ENCODE results near the gene FIBCD1.
"Not testable (repeated sequence)": the region's sequence is repeated elsewhere in the genome, so short reads cannot be mapped to it uniquely, and the experiment has no call there.

FIBCD1 gene

GRCh38 chr9:130954925-130955324, 15.9 kb upstream of the FIBCD1 start:
- not testable (repeated sequence) for DNase-seq (ENCODE audit: low spot score)

DNA sequence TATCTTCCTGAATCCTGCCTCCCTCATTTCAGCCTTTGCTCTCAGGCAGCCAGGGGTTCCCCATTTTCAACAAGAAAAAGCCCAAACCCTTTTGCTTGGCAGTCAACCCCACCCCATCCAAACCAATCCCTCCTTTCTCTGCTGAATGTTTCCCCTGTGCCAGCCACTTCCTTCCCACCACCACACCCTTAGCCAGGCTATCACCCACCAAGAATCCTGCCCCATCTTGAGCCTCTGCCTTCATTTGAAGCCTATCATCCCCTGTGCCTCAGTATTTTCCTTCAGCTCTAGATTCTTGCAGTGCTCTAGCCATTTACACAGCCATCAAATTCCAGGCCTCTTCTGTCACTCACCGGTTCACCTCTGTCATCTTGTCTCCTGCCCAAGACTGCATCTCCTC, 15.3 kb upstream of the FIBCD1 start:
- no peak for DNase-seq (ENCODE audit: low spot score)

DNA sequence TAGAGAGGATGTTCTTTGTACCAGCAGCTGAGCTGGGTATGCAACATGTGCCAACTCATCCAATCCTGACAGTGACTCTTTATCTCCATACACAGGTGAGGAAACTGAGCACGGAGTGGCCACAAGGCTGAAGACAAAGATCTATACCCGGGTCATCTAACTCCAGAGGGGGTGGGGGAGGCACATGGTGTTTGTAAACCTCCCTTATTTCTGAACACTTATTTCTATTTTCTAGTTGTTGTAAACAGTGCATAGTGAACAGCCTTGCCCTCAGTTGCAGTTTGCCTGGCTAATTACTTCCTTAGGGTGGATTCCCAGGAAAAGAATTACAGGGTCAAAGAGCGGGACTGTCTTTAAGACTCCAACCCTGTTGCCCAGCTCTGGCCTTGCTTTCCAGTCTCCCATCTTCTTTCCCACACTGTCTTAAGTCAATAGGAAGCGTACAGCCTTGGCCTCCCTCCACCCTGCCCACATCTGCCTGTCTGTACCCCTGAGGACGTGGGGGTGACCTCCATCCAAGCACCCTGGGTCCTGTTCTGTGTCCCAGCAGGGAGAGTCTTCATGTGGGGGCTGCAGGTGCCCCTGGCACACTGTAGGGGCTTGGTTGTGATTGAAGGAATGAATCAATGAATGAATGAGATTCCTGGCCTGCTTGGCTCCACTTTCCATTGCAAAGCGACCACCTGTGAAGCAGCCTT, 13.2 kb upstream of the FIBCD1 start:
- no peak for DNase-seq (ENCODE audit: low spot score)

DNA sequence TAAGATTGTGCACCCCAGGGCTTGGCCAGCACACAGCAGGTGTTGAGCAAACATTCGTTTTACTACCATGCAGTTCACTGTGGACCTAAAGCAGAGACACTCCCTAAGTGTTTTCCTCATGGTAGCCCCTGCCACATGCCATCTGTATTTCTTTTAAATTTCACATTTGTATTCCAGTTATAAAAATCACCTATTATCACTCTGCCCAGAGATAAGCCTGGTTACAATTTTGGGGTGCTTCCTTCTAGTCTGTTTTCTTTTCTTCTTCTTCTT, 10.9 kb upstream of the FIBCD1 start:
- no peak for DNase-seq (ENCODE audit: low spot score)

DNA sequence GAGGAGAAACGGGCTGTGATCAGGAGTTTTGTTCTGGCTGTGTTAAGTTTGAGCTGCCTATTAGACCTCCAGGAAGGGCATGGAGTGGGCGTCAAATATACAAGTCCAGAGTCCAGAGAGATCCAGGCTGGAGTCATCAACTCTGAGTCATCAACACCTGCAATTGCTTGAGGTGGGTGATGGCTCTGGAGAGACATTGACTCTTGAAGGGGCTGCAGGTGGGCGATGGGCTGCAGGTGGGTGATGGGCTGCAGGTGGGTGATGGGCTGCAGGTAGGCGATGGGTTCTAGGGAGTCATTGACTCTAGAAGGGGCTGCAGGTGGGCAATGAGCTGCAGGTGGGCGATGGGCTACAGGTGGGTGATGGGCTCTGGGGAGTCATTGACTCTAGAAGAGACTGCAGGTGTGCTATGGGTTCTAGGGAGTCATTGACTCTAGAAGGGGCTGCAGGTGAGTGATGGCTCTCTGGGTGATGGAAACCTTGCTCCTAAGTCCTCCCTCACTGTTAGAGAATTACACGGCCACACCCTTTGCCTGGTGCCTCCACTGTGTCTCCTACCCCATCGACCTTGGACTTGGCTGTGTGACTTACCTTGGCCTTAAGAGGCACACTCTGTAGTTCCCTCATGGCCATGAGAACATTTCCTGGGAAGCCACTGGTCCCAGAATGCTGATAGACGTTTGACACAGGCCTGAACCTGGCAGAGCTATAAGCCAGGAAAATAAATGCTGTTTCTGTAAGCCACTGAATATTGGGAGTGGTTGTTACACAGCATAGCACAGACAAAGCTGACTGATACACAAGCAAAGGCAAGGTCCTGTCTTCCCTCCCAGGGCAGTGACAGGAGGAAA, 10.4 kb upstream of the FIBCD1 start:
- no peak for DNase-seq (ENCODE audit: low spot score)

GRCh38 chr9:130948266-130948665, 9.2 kb upstream of the FIBCD1 start:
- DNase-seq (ENCODE audit: low spot score) = no peak

DNA sequence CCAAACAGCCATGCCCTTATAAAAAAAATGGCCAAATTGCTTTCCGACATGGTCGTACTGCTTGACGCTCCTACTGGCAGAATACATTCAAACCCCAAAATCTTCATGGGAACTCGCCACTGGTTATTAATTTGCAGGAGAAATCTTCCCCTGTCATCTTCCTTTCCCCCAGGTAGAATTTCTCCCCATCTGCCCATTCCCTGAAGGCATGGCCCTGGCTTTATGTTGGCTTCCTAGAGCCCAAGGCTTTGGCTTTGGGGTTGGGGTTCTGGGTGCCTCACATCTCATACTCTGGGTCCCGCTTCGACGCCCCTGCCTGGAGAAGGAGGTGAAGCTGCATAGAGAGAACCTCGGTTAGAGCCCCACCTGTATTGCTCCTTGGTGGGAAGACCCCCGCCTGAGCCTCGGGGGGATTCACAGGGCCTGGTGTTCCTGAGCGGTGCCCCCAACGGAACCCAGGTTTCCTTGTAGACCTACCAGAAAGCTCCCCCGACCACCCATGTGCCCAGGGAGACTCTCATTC, 8.6 kb upstream of the FIBCD1 start:
- no peak for DNase-seq (ENCODE audit: low spot score)

DNA sequence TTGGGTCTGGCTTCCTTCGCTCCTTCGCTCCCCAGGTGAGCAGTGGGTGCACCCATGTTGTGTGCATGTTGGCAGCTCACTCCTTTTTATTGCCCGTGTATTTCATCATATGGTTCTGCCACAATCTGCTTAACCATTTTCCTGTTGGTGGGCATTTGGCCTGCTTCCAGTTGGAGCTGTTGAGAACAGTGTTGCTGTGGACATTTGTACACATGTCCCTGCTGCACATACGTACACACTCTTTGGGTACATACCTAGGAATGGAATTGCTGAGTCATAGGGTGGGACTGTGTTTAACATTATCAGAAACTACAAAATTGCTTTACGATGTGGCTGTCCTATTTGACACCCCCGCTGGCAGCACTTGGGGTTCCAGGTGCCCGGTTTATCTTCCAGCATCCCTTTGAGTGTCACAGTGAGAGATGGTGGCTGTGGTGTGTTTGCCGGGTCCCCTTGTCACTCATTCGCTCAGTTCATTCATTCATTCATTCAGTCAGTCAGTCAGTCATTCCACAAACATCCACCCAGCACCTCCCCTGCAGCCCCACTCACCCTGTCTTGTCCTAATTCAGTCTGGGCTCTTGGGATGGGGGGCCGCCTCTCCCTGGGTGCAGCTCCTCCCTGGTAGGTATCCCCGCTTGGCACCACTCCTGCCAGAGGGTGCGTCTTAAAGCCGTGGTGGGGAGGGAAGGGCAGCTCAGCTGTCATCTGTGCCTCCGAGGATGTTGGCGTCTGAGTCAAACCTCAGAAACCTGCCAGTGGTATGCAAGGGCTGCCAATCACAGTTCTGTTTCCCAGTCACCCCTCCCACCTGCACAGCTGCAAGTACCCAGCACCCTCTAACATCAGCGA, 7.9 kb upstream of the FIBCD1 start:
- DNase-seq (ENCODE audit: low spot score) = no peak

- DNase-seq (ENCODE audit: low spot score) = no peak
Observed at GRCh38 chr9:130945173-130945572, 6.1 kb upstream of the FIBCD1 start.

GRCh38 chr9:130944510-130945058, 5.5 kb upstream of the FIBCD1 start:
- no peak for DNase-seq (ENCODE audit: low spot score)

DNA sequence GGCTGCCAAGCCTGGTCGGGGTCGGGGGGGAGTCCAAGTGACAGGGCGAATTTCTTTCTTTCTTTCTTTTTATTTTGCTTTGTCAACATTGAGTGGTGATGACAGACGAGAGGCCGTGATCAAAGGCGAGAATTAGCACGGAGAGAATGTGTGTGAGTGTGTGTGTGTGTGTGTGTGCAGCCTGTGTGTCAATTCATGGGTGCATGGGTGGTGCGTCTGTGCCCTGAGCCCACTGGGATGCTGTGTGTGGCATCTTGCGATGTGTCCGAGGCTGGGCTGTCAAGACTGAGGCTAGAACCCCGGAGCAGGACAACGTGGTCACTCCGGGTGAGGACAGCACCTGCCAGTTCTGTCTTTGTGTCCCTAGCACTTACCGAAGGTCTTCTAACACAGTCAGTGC, 4.7 kb upstream of the FIBCD1 start:
- DNase-seq (ENCODE audit: low spot score) = no peak

- no peak for DNase-seq (ENCODE audit: low spot score)
Observed at GRCh38 chr9:130943221-130943620, 4.2 kb upstream of the FIBCD1 start.

GRCh38 chr9:130942679-130943078, 3.6 kb upstream of the FIBCD1 start:
- no peak for DNase-seq (ENCODE audit: low spot score)

- no peak for DNase-seq (ENCODE audit: low spot score)
Observed at GRCh38 chr9:130942084-130942483, 3.0 kb upstream of the FIBCD1 start.

GRCh38 chr9:130940693-130941576, 1.9 kb upstream of the FIBCD1 start:
- DNase-seq (ENCODE audit: low spot score) = peak; percentile 83

DNA sequence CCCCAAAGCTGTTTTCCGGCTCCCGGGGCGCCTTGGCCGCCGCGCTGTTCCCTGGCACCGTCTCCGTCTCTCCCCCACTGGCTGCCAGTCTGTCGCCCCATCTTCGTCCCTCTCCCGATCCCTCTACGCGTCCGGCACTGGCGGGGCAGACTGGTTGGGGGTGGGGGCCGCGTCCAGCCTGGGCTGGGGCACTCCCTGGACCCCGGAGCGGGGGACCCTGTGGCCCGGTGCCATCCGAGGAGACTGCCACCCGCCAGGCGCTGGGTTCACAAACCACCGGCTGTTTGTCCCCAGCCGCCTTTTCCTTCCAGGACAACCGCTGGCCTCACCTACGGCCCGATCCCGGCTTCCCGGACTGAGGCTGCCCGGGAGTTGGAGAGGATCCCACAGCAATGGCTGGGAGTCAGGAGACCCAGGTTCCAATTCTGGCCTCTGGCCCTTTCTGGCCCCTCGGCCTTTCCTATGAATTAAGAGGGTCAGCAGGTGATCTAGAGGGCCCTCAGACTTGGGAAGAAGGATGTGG, 1.0 kb upstream of the FIBCD1 start:
- DNase-seq (ENCODE audit: low spot score) = no peak

GRCh38 chr9:130939405-130940026, 469 bp upstream of the FIBCD1 start:
- peak; percentile 74 for DNase-seq (ENCODE audit: low spot score)

DNA sequence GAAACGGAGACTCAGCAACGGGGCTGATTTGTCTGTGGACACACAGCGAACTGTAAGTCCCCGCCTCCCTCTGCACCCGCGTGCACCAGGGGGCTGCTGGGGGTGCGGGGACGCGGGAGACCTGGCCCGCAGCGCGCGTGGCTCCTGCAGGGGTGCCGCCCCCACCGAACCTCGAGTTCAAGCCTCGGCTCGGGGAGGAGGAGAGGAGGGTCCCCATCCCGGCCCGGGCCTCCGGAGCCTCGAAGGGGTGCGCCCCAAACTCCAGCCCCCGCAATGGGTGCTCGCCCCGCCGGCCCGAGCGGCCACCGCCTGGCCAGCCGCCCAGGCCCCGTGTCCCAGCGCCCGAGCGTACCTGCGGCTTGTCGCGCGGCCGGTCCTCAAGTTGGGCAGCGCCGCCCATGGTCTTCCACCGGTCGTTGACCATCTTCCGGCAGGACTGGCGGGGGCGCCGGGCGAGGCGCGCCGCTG, 829 bp downstream of the FIBCD1 start:
- DNase-seq (ENCODE audit: low spot score) = no peak

DNA sequence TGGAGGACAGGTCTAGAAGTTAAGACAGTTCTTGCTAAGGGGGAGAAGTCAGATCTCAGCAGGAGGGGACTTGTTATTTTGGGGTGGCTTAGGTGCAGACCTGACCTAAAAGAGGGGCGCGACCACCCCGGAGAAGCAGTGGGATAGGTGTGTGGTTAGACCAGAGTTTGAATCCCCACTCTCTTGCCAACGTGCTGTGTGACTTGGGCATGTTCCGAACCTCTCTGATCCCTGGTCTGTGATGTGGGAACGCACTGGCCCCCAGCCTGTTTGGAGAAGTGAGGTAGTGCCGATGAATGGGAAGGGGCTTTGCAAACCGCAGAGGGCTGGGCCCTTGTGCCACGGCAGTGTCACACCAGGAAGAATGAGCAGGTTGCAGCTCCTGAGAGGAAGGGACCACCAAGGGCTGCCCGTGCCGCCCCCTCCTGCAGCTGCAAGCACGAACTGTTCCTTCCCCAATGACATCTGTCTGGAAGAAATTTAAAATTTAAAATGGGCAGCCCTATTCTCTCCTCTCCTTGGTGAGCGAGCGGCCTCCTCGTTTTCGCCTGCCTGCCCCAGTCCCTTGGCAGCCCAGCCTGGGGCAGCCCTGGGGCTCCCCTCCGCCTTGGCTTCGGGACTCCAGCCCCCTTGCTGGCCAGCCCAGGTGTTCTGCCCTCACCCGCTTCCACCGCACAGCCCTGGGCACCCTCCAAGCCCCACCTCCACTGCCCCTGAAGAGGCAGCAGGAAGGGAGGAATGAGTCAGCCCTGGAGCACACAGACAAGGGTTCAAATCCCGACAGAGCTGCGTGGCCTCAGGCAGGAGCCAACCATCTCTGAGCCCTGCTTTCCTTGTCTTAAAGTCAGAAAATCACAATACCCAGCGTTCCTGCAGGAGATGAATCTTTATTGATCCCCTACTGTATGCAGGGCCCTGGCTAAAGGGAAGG, 1.6 kb downstream of the FIBCD1 start:
- no peak for DNase-seq (ENCODE audit: low spot score)
